Activated effector memory CD4-positive, alpha-beta T cell treated with Interleukin-2 at 50 U/mL for 16 hours (primary cell): Measurements from ENCODE around the gene TUBGCP3.

Source experiments
- DNase-seq: peaks from one replicate; pipeline ENCODE4 v3.0.0-alpha.2; 2020

Gene TUBGCP3

GRCh38 chr13:112475889-112476288 lies 112.1 kb downstream of the TUBGCP3 start:
- DNase-seq = no peak

GRCh38 chr13:112474869-112475268 lies 113.1 kb downstream of the TUBGCP3 start:
- no peak for DNase-seq

- DNase-seq = no peak
Measured at GRCh38 chr13:112473818-112474217, 114.1 kb downstream of the TUBGCP3 start.

- DNase-seq = no peak
Measured at GRCh38 chr13:112469071-112469745, 118.7 kb downstream of the TUBGCP3 start.

- no peak for DNase-seq
Measured at GRCh38 chr13:112468069-112468468, 119.9 kb downstream of the TUBGCP3 start.

GRCh38 chr13:112467236-112467635 lies 120.7 kb downstream of the TUBGCP3 start:
- DNase-seq = no peak

GRCh38 chr13:112466132-112467058 lies 121.6 kb downstream of the TUBGCP3 start:
- DNase-seq = no peak

- no peak for DNase-seq
Measured at GRCh38 chr13:112465251-112466131, 122.5 kb downstream of the TUBGCP3 start.

GRCh38 chr13:112464720-112465119 lies 123.2 kb downstream of the TUBGCP3 start:
- DNase-seq = no peak

GRCh38 chr13:112462408-112462807 lies 125.5 kb downstream of the TUBGCP3 start:
- DNase-seq = no peak

- no peak for DNase-seq
Measured at GRCh38 chr13:112457485-112457884, 130.5 kb downstream of the TUBGCP3 start.

GRCh38 chr13:112457081-112457480 lies 130.9 kb downstream of the TUBGCP3 start:
- no peak for DNase-seq

GRCh38 chr13:112456138-112457056 lies 131.6 kb downstream of the TUBGCP3 start:
- DNase-seq = no peak

GRCh38 chr13:112455476-112456059 lies 132.4 kb downstream of the TUBGCP3 start:
- no peak for DNase-seq

- DNase-seq = no peak
Measured at GRCh38 chr13:112454648-112455334, 133.2 kb downstream of the TUBGCP3 start.

GRCh38 chr13:112453874-112454647 lies 133.9 kb downstream of the TUBGCP3 start:
- DNase-seq = no peak

GRCh38 chr13:112453207-112453829 lies 134.6 kb downstream of the TUBGCP3 start:
- DNase-seq = no peak

GRCh38 chr13:112452380-112453206 lies 135.4 kb downstream of the TUBGCP3 start:
- no peak for DNase-seq
